Measurements from ENCODE around the gene PDCD7.

- TF ChIP-seq CTCF (IDR thresholded peaks at IDR 0.05) (no peak), POLR2A (IDR thresholded peaks at IDR 0.05) (peak; percentile 42 to 65)
Measured at GRCh38 chr15:65133548-65134200, at the start of gene PDCD7.

Data from Peyer's patch (tissue), 4 donors.